Left lung (tissue), 10 donors: ENCODE results near the gene CD34. TPM values are rescaled to one million over a fixed set of nuclear protein-coding genes. Genes with fewer than 3 reads are reported as not detected.

Experiments used
- ATAC-seq: fragments of 200-7000 bp; cut with Tn5 transposase; one replicate; pipeline ENCODE4 v1.9.1; 2020; ENCODE audit warnings: moderate library complexity
- DNase-seq, 4 donors: peaks; one replicate each; pipeline ENCODE4 v3.0.0-alpha.2; 2013 to 2020
- H3K27ac ChIP-seq, 2 donors: fragments of 200-600 bp; sonication (generic) in 1 of 2; one replicate each; pipeline versions ENCODE4 v1.5.0 to v1.8.0; 2020 to 2021
- H3K27me3 ChIP-seq, 2 donors: fragments of 200-600 bp; sonication (generic) in 1 of 2; one replicate each; pipeline versions ENCODE4 v1.5.0 to v1.8.0; 2020 to 2021
- H3K36me3 ChIP-seq, 2 donors: fragments of 200-600 bp; sonication (generic) in 1 of 2; one replicate each; pipeline versions ENCODE4 v1.5.0 to v1.8.0; 2020 to 2021
- H3K4me1 ChIP-seq, 2 donors: fragments of 200-600 bp; one replicate each; pipeline ENCODE4 v1.8.0; 2021
- H3K4me3 ChIP-seq, 2 donors: fragments of 200-600 bp; sonication (generic) in 1 of 2; one replicate each; pipeline versions ENCODE4 v1.5.0 to v1.8.0; 2020 to 2021; ENCODE audit warnings: mild to moderate bottlenecking in 1 of 2
- H3K9me3 ChIP-seq, 2 donors: fragments of 200-600 bp; sonication (generic) in 1 of 2; one replicate each; pipeline versions ENCODE4 v1.5.0 to v1.8.0; 2020 to 2021
- CTCF ChIP-seq, 2 donors: fragments of 200-600 bp; sonication (generic) in 1 of 2; IDR thresholded peaks; one replicate each; pipeline versions ENCODE4 v1.5.0 to v1.8.0; 2021; ENCODE audit warnings: antibody characterized with exemption in 2 of 2
- intact Hi-C, 2 donors: fragments of 100-400 bp; cut with DNase I; formaldehyde crosslinking; loops; one replicate each; pipeline versions ENCODE4 v1.11.2 to v1.14.2; 2022
- polyA plus RNA-seq, 6 donors: library from polyadenylated mRNA; unstranded; fragments of 120-200 nt; gene quantifications; one replicate each; pipeline ENCODE4 v1.2.1, GENCODE V29; 2013; ENCODE audit not compliant: insufficient read length in 6 of 6
- total RNA-seq, 2 donors: library from RNA; stranded (reverse); fragmentation: NEBNext Ultra II Directional; extraction: Animal tissue kit (Norgen Biotek cat#: 25700); gene quantifications; one replicate each; pipeline ENCODE4 v1.2.1, GENCODE V29; 2021
- donor health status: DM: no; HTN: yes; CAD: no.
- donor health status: DM: no; HTN: no; CAD: no.

Gene CD34
- total and polyA plus RNA-seq, 8 donors: 40.8 to 160 (median 137) TPM

- DNase-seq (no peak), ATAC-seq (no peak)
- Histone ChIP-seq H3K36me3 (no peaks in the 10 kb centered on the region), H3K27me3 (no peaks in the 10 kb centered on the region), H3K4me1 (peaks cover 0 to 83% of the 10 kb centered on the region in 2 donors), H3K9me3 (no peaks in the 10 kb centered on the region), H3K4me3 (no peak overlapping the region), H3K27ac (peak overlapping the region in 1 of 2 donors; percentile 70)
- intact Hi-C loops: no loop called here
- TF ChIP-seq CTCF (IDR thresholded peaks at IDR 0.05): no peak
Observed at GRCh38 chr1:207833956-207834660, 76.8 kb downstream of the CD34 start.

- no peak for ATAC-seq
- intact Hi-C loops: no loop called here
- no peaks in the 10 kb centered on the region for H3K9me3 ChIP-seq
- no peak overlapping the region for H3K4me3 ChIP-seq
- peak overlapping the region in 1 of 2 donors; percentile 70 for H3K27ac ChIP-seq
- no peaks in the 10 kb centered on the region for H3K36me3 ChIP-seq
- no peak for DNase-seq
- TF ChIP-seq CTCF (IDR thresholded peaks at IDR 0.05): no peak
- peaks cover 5 to 86% of the 10 kb centered on the region in 2 donors for H3K4me1 ChIP-seq
- H3K27me3 ChIP-seq: no peaks in the 10 kb centered on the region
Observed at GRCh38 chr1:207833381-207833780, 77.5 kb downstream of the CD34 start.

- Histone ChIP-seq H3K4me1 (peaks cover 10 to 86% of the 10 kb centered on the region in 2 donors), H3K36me3 (no peaks in the 10 kb centered on the region), H3K27me3 (no peaks in the 10 kb centered on the region), H3K9me3 (no peaks in the 10 kb centered on the region), H3K4me3 (no peak overlapping the region), H3K27ac (peak overlapping the region in 1 of 2 donors; percentile 70)
- intact Hi-C loops: no loop called here
- no peak for ATAC-seq
- TF ChIP-seq CTCF (IDR thresholded peaks at IDR 0.05): no peak
- DNase-seq: no peak
Observed at GRCh38 chr1:207832796-207833195, 78.1 kb downstream of the CD34 start.

GRCh38 chr1:207831517-207832327 is 79.2 kb downstream of the CD34 start:
- Histone ChIP-seq H3K36me3 (no peaks in the 10 kb centered on the region), H3K27ac (peak overlapping the region in 1 of 2 donors; percentile 70), H3K4me3 (no peak overlapping the region), H3K9me3 (no peaks in the 10 kb centered on the region), H3K27me3 (no peaks in the 10 kb centered on the region), H3K4me1 (peaks cover 16 to 87% of the 10 kb centered on the region in 2 donors)
- ATAC-seq (peak; percentile 38), DNase-seq (no peak)
- TF ChIP-seq CTCF (IDR thresholded peaks at IDR 0.05): no peak
- intact Hi-C loops: no loop called here

Other genes starting within 250 kb of the CD34 start
- 100 to 1,000 TPM; 307 to 342 TPM for gene CD46, start 159.1 kb downstream of the CD34 start, total RNA-seq
- 100 to 1,000 TPM; 208 to 276 (median 252) TPM for gene CD46, start 159.1 kb downstream of the CD34 start, polyA plus RNA-seq